ENCODE data around the gene TRIM65. TPM values are rescaled to one million over a fixed set of nuclear protein-coding genes. Genes with fewer than 3 reads are reported as not detected.
A peak's percentile ranks its signal among the peaks of the same experiment; 100 is the strongest.
"Not testable (repeated sequence)": the region's sequence is repeated elsewhere in the genome, so short reads cannot be mapped to it uniquely, and the experiment has no call there.

Gene TRIM65
- total RNA-seq, 1 donor from 2014 or later: 21.1 TPM

DNA sequence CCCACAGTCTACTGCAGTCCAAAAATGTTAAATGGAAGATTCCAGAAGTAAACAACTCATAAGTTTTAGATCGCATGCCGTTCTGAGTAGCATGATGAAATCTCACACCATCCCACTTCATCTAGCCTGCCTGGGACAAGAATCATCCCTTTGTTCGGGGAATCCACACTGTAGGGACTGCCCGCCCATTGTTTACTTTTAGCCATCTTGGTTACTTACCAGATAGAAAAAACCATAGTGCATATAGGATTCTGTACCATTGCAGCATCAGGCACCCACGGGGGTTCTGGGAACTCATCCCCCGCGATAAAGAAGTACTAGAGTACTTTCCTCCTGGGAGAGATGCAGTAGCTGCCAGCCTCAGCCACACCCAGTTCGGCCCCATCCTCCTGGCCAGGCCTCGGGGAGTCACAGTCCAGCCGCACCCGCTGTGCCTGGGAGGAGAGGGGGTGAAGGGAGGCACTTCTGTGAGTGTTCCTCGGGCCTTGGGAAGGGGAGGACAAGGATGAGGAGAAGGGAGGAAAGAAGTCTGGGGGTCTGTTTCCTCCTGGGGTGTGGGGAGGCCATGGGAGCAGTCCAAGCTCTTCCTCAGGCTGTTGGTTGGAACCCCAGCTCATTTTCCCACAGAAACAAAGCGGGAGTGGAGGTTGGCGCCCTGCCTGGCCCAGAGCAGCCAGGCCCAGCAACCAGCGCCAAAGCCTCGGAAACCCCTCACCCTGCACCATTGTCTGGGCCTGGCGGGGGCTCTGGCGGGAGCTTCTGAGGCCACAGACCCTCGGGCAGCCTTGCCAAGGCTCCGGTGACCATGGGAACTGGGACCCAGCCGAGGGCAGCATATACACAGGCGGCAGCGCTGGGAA lies 27.2 kb downstream of the TRIM65 start:
- H3K4me3 ChIP-seq (ENCODE audit: low read depth, low read length): no peak overlapping the region
- H3K36me3 ChIP-seq (ENCODE audit: control insufficient read depth, insufficient read depth, low read length): no peaks in the 10 kb centered on the region
- TF ChIP-seq, protein P1, sequence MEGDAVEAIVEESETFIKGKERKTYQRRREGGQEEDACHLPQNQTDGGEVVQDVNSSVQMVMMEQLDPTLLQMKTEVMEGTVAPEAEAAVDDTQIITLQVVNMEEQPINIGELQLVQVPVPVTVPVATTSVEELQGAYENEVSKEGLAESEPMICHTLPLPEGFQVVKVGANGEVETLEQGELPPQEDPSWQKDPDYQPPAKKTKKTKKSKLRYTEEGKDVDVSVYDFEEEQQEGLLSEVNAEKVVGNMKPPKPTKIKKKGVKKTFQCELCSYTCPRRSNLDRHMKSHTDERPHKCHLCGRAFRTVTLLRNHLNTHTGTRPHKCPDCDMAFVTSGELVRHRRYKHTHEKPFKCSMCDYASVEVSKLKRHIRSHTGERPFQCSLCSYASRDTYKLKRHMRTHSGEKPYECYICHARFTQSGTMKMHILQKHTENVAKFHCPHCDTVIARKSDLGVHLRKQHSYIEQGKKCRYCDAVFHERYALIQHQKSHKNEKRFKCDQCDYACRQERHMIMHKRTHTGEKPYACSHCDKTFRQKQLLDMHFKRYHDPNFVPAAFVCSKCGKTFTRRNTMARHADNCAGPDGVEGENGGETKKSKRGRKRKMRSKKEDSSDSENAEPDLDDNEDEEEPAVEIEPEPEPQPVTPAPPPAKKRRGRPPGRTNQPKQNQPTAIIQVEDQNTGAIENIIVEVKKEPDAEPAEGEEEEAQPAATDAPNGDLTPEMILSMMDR (IDR thresholded peaks at IDR 0.05; ENCODE audit: insufficient read depth, low read length, severe bottlenecking): no peak
- DNase-seq (ENCODE audit: low read depth) (peak; percentile 54), FAIRE-seq (no peak)
- H3K27me3 ChIP-seq (ENCODE audit: control insufficient read depth, insufficient read depth, low read length): no peaks in the 10 kb centered on the region

DNA sequence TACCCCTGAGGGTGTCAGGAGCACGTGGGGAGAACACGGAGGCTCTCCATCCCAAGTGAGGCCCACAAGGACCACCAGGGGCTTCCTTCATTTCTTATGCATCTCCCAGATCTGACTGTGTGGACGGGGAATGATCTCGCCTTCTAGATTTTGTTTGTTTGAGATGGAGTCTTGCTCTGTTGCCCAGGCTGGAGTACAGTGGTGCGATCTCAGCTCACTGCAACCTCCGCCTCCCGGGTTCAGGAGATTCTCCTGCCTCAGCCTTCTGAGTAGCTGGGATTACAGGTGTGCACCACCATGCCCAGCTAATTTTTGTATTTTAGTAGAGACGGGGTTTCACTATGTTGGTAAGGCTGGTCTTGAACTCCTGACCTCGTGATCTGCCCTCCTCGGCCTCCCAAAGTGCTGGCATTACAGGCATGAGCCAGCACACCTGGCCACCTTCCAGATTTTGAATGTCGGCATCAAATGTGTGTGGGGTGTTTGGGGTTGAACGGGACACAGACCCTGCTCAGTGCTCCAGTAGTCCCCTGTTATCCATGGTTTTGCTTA lies 27.9 kb downstream of the TRIM65 start:
- not testable (repeated sequence) for H3K27me3 ChIP-seq (ENCODE audit: control insufficient read depth, insufficient read depth, low read length); FAIRE-seq; DNase-seq (ENCODE audit: low read depth); H3K36me3 ChIP-seq (ENCODE audit: control insufficient read depth, insufficient read depth, low read length); H3K4me3 ChIP-seq (ENCODE audit: low read depth, low read length)

DNA sequence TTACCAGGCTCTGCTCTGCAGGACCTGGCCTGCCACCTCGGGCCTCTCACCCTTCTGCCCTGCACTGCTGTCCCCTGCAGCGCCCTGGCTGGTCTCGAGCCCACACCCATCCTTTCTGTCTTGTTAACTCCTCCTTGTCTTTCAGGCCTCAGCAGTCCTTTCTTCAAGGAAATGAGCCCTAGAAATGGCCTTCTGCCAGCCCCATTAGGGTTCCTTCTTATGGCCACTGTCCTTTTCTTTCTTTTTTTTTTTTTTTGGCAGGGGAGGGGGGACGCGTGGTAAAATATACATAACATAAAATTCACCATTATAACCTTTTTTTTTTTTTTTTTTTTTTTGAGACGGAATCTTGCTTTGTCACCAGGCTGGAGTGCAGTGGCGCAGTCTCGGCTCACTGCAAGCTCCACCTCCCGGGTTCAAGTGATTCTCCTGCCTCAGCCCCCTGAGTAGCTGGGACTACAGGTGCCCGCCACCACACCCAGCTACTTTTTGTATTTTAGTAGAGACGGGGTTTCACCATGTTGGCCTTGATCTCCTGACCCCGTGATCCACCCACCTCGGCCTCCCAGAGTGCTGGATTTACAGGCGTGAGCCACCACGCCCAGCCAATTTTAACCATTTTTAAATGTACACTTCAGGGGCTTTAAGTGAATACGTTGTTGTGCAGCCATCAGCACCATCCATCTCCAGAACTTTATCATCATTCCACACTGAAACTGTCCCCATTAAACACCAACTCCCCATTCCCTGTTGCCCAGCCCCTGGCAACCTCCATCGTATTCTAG lies 31.2 kb downstream of the TRIM65 start:
- not testable (repeated sequence) for H3K4me3 ChIP-seq (ENCODE audit: low read depth, low read length); H3K27me3 ChIP-seq (ENCODE audit: control insufficient read depth, insufficient read depth, low read length); DNase-seq (ENCODE audit: low read depth); H3K36me3 ChIP-seq (ENCODE audit: control insufficient read depth, insufficient read depth, low read length); FAIRE-seq

DNA sequence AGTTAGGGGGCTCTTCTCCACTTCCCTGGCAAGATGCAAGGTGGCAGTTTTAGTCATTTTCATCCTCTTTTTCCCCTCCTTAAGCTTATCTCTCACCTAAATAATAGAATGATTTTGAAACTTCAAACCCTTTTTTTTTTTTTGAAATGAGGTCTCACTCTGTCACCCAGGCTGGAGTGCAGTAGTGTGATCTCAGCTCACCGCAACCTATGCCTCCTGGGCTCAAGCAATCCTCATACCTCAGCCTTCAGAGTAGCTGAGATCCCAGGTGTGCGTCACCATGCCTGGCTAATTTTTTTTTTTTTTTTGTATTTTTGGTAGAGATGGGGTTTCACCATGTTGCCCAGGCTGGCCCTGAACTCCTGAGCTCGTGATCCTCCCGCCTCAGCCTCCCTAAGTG lies 31.9 kb downstream of the TRIM65 start:
- not testable (repeated sequence) for H3K36me3 ChIP-seq (ENCODE audit: control insufficient read depth, insufficient read depth, low read length); FAIRE-seq; H3K27me3 ChIP-seq (ENCODE audit: control insufficient read depth, insufficient read depth, low read length); H3K4me3 ChIP-seq (ENCODE audit: low read depth, low read length)
- DNase-seq (ENCODE audit: low read depth): peak; percentile 69

DNA sequence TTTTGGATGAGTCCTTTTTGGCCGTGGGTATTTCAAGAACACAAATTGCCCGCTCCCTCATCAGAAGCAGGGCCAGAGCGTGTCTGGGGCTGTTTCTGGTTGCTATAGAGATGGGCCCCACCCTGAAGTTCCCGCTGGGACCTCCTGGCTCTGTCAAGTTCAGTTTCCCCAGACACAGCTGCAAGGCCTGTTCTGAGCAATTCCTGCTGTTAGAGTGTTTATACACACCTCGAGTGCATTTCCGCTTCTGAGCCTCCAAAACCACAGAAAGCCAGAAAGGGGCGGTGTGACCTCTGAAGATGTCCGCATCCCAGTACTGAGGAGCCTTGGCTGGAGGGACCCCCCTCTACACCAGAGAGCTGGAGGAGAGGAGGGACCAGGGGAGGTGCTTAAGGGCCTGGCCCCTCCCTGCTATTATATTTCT lies 32.3 kb downstream of the TRIM65 start:
- Histone ChIP-seq H3K27me3 (ENCODE audit: control insufficient read depth, insufficient read depth, low read length) (no peaks in the 10 kb centered on the region), H3K36me3 (ENCODE audit: control insufficient read depth, insufficient read depth, low read length) (no peaks in the 10 kb centered on the region), H3K4me3 (ENCODE audit: low read depth, low read length) (no peak overlapping the region)
- peak; percentile 79 for DNase-seq (ENCODE audit: low read depth)
- TF ChIP-seq, protein P1 (IDR thresholded peaks at IDR 0.05; ENCODE audit: insufficient read depth, low read length, severe bottlenecking): no peak
- no peak for FAIRE-seq

DNA sequence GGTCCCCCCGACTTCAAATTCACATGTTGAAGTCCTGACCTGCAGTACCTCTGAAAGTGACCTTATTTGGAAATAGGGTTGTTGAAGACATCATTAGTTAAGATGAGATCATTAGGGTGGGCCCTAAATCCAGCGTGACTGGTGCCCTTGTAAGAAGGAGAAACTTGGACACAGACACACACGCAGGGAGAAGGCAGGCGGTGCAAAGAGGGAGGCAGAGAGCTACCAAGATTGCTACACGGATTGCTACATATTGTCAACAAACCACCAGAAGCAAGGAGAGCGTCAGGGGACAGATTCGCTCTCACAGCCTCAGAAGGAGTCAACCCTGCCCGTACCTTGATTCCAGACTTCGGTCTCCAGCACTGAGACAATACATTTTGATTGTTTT lies 34.8 kb downstream of the TRIM65 start:
- no peak for DNase-seq (ENCODE audit: low read depth)
- H3K27me3 ChIP-seq (ENCODE audit: control insufficient read depth, insufficient read depth, low read length): no peaks in the 10 kb centered on the region
- TF ChIP-seq, protein P1 (IDR thresholded peaks at IDR 0.05; ENCODE audit: insufficient read depth, low read length, severe bottlenecking): no peak
- H3K4me3 ChIP-seq (ENCODE audit: low read depth, low read length): no peak overlapping the region
- FAIRE-seq: no peak
- H3K36me3 ChIP-seq (ENCODE audit: control insufficient read depth, insufficient read depth, low read length): no peaks in the 10 kb centered on the region

DNA sequence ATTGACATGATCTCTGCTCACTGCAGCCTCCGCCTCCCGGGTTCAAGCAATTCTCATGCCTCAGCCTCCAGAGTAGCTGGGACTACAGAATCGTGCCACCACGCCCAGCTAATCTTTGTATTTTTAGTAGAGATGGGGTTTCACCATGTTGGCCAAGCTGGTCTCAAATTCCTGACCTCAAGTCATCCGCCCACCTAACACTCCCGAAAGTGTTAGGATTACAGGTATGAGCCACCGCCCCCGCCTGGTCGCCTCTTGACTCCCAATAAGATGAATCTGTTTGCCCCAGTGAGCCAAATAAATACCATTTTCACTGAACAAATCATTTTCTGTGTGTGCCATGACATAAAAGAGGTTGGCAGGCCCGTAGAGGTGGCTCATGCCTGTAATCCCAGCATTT lies 37.4 kb downstream of the TRIM65 start:
- not testable (repeated sequence) for DNase-seq (ENCODE audit: low read depth); FAIRE-seq

More for the DNA sequence above, 37.4 kb downstream of the TRIM65 start:
- H3K27me3 ChIP-seq (ENCODE audit: control insufficient read depth, insufficient read depth, low read length); H3K4me3 ChIP-seq (ENCODE audit: low read depth, low read length); H3K36me3 ChIP-seq (ENCODE audit: control insufficient read depth, insufficient read depth, low read length): not testable (repeated sequence)
